Measurements from ENCODE around the gene ASRGL1.

ASRGL1 gene

GRCh38 chr11:62394825-62395538 is 57.7 kb downstream of the ASRGL1 start:
- peak; percentile 94 for DNase-seq

DNA sequence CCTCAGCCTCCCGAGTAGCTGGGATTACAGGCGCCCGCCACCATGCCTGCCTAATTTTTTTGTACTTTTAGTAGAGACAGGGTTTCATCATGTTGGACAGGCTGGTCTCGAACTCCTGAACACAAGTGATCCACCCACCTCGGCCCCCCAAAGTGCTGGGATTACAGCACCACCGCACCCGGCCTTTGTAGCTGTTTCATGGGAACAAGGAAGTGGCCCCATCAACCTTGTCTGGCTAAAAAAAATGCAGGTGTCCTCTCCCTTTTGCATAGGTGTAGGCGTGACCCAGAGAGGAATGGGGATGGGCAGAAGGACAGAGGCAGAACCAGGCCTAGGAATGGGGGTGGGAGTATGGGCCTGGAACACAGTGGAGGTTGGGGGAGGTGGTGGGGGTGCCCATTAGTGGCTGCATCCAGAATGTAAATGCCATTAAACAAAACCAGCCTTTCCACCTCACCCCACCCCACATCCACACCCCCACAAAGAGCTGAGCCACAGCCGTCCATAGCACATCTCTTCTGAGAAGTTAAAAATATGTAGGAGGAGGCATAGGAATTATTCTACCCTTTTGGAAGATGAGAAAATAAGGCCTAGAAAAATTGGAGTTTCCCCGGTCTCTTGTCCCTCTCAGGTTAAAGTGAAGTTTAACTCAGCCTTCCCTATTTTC is 58.8 kb downstream of the ASRGL1 start:
- no peak for DNase-seq

GRCh38 chr11:62398011-62398994 is 61.1 kb downstream of the ASRGL1 start:
- DNase-seq = peak; percentile 89

DNA sequence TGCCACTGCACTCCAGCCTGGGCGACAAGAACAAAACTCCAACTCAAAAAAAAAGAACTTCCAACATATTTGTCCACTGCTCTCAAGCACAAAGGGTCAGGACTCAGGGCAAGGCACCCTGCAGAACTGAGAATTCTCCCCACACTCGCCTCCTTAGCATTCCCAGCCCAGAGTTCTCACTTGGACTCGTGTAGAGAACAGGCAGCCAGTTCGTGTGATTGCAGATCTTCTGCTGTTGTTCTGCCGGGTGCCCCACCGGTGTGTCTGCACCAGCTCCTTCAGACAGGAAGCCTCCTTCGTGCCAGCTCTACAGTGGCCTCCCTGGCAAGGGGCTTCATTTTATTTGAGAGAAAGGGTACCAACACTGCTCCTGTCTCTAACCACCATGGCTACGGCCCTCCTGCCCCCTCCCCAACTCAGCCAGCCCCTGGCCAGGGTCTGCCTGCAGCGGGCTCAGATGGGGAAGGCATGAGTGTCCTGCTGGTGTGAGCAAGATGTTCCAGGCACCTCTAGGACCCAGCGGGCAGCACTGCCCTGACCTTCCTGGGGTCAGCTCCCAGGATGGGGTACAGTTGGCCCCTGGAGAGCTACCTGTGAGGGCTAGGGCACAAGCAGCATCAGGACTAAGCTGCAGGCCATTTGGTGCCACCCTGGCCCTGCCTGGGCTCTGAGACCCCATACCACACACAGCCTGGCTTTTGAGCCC is 62.1 kb downstream of the ASRGL1 start:
- DNase-seq = peak; percentile 43

DNA sequence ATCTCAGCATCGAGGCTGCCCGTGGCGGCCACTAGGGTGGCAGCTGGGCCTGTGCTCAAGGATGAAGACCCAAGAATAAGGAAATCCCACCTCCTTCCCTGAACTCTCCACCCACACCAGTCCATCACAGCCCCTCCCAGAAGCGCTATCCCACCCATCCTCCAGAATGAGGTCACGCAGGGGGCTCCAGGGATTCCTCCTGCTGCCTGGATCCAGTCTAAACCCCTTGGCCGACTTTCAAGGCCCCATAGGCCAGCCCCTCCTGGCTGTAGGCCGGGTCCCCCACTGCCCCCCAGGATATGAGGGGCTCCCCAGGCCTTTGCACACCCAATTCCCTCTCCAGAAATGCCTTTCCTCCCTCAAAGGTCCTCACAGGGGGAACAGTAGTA is 62.6 kb downstream of the ASRGL1 start:
- DNase-seq = no peak

- no peak for DNase-seq
These were observed 63.0 kb downstream of the ASRGL1 start for GRCh38 chr11:62400281-62400680.

DNA sequence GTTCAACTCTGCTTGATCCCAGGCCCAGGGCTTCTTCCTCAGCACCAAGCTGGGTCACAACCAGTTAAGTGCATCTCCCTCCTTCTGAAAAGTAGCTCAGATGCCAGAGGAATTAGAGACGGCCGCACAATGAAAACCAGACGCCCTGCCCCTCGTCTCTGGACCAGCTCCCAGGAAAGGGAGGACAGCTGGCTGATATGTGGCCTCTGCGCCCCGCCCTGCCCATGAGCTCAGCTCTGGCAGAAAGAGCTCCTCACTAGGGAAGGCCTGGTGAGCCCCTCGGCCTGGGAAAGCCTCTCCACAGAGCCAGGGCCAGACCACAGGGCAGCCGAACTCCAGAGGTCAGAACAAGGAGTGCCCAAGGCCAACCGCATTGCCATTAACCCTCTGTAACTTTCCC is 63.5 kb downstream of the ASRGL1 start:
- peak; percentile 46 for DNase-seq

DNA sequence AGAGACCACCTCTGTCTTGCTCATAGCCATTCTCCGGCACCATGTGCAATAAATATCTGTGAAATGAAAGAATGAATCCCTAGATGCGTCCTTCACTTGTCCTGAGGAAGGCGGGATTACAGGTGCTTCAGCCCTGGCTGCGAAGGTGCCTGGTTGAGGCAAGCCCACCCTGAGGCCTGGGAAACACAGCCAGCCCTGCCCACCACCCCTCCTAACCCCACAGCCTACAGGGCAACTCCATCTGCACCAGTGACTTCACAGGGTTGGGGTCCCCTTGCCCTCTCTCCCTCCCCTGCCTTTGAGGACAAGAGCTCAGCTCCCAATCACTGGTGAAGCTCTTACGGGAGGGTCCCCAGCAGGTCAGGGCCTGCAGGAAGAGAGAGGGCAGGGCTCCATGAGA is 64.1 kb downstream of the ASRGL1 start:
- no peak for DNase-seq

GRCh38 chr11:62401811-62402210 is 64.6 kb downstream of the ASRGL1 start:
- DNase-seq = no peak

DNA sequence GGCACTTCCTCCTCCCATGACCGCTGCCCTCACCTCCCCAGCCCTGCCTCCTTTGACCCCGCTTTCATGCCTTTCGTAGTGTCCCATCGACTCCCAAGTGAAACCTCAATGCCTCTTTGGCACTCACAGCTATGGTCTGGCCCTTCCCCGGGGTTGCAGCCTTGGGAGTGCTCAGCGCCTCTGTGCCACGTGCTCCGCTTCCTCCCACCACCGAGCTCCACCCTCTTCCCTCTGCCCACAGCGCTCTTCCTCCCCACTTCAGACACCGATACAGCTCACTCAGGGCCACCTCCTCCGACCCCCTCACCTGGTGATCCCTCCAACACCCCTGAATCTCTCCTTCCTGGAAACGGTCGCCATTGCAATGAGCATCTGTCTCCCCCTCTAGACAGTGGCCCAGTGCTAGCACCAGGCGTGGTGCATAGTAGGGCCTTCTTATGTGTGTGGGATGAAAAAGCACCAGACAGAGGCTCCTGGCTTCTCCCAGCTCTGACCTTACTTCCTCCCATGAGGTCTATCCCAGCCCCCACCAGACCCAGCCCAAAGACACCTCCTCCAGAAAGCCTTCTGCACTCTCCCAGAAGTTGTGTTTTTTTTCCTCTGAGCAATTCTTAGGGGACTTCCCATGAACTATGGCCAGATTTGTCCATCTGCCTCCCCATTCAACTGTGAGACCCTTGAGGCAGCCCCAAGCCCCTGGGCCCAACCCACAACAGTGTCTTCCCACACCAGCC is 65.1 kb downstream of the ASRGL1 start:
- DNase-seq = peak; percentile 77

GRCh38 chr11:62402960-62403730 is 65.9 kb downstream of the ASRGL1 start:
- no peak for DNase-seq

GRCh38 chr11:62404435-62404834 is 67.2 kb downstream of the ASRGL1 start:
- no peak for DNase-seq

- DNase-seq = no peak
These were observed 67.7 kb downstream of the ASRGL1 start for GRCh38 chr11:62404901-62405300.

- no peak for DNase-seq
These were observed 68.8 kb downstream of the ASRGL1 start for GRCh38 chr11:62406034-62406433.

- no peak for DNase-seq
These were observed 72.6 kb downstream of the ASRGL1 start for GRCh38 chr11:62409831-62410230.

GRCh38 chr11:62410972-62411371 is 73.7 kb downstream of the ASRGL1 start:
- no peak for DNase-seq

GRCh38 chr11:62411524-62411923 is 74.3 kb downstream of the ASRGL1 start:
- no peak for DNase-seq

DNA sequence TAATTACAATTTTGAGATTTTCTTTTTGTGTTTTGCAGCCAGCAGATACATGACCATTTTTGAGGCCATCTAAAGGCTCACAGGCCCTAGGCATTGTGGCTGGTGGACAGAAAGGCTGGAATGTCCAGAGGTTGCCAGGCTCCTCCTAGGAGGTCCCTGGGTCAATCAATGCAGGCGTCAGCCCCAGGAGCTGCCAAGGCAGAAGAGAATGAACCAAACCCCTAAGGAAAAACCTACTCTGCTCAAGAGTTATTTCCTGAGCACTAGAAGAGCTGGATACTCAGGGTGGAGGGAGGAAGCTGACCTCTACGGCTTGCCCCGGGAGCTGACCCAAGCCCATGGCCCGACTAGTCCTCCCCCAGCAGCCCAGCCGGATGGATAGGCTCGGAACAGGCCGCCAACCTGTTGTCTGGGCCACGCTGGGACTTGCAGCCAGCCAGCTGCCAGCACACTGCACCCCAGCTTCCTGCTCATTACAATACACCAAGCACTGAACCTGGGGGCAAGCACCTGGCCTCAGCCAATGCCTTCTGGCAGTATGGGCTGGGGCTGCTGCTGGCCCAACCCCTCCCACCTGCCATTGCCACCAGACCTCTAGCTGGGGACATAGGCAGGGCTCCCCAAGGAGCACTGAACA is 75.9 kb downstream of the ASRGL1 start:
- no peak for DNase-seq

DNA sequence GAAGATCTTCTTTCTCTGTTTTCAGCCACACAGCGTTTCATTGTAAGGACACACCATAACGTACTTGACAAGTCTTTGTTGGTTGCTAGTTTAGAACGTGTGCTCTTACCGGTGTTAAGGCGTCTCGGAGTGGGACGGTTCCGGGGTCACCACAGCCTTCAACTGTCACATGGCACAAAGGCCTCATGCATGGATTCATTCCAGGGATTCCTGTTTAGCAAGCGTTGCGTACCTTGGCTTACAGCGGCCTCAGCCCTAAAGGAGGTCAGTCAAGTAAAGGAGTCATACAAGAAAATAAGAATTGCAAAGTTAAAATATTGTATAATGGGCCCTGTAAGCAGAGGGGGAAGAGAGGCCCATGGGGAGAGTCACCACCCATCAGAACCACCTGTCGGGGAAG is 79.3 kb downstream of the ASRGL1 start:
- DNase-seq = no peak

- no peak for DNase-seq
These were observed 80.9 kb downstream of the ASRGL1 start for GRCh38 chr11:62418136-62418535.

DNA sequence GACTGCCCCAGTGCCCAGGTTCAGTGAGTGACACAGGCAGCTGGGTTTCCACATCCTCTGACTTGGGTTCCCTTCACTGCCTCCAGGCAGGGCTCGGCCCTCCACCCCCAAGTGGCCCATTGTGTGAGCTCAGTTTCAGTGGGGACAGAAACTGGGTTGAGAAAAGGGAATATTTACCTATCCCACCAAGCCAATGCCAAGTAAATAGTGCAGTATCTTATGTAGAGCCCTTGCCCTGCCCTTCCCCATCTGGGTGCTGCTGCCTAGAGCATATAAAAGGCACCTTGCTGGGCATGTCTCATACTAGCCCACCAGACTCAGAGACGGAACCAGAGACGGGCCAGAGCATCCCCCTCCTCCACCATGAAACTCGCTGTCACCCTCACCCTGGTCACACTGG is 81.5 kb downstream of the ASRGL1 start, which contains the start of gene SCGB1A1:
Gene SCGB1A1, plus strand, starts transcription at position 301 of the 400 bp plus-strand sequence. Its CDS starts 63 bp downstream, at position 364.
- DNase-seq = no peak
